GM12878 (cell line): ENCODE results near the gene IGF2BP1. TPM values are rescaled to one million over a fixed set of nuclear protein-coding genes. Genes with fewer than 3 reads are reported as not detected.

Source experiments
- ATAC-seq: fragments of 200-7000 bp; cut with Tn5 transposase; 3 replicates; pipeline ENCODE4 v1.9.1; 2020; ENCODE audit warnings: mild to moderate bottlenecking, moderate library complexity
- BruUV-seq: library from RNA; stranded (reverse); fragments of 400-500 nt; replicated peaks from 2 replicates; lab custom pipeline; 2021; lab: Mats Ljungman, UMichigan
- CTCF ChIA-PET: fragments of 300-600 bp; sonication (Branson Sonifier 250); formaldehyde crosslinking; extraction: SDS; loops from one replicate; lab custom pipeline; 2021; ENCODE audit warnings: inconsistent platforms; lab: Yijun Ruan, JAX
- POLR2A ChIA-PET: fragments of 350-600 bp; formaldehyde crosslinking; extraction: SDS; loops from one replicate; lab custom pipeline; 2021; ENCODE audit warnings: inconsistent platforms; lab: Charles Lee
- RAD21 ChIA-PET: fragments of 300-600 bp; sonication (Branson Sonifier 250); formaldehyde crosslinking; loops from one replicate; lab custom pipeline; 2023; ENCODE audit warnings: antibody characterized with exemption; ENCODE audit not compliant: unreplicated experiment; lab: Charles Lee
- SMC1A ChIA-PET: fragments of 300-600 bp; sonication (Branson Sonifier 250); formaldehyde crosslinking; loops from one replicate; lab custom pipeline; 2023; ENCODE audit not compliant: unreplicated experiment, uncharacterized antibody; lab: Charles Lee
- DNase-seq: peaks from one replicate; pipeline ENCODE4 v3.0.0-alpha.2; 2011; ENCODE audit warnings: low read depth, low spot score
- FAIRE-seq: peaks from 3 replicates; lab custom pipeline; 2011; peaks lifted over from hg19 to GRCh38; lab: Jason Lieb, UNC
- H2AFZ ChIP-seq: 2 replicates; pipeline ENCODE4 v1.6.0; 2011; ENCODE audit warnings: low read depth, low read length, control low read depth; ENCODE audit not compliant: control insufficient read depth
- H3K27ac ChIP-seq: 2 replicates; pipeline ENCODE4 v1.5.1; 2011; ENCODE audit warnings: control low read depth; ENCODE audit not compliant: control insufficient read depth, insufficient read depth
- H3K27me3 ChIP-seq, 2 experiments: replicated peaks in 1 of 2; 2 replicates each; pipeline versions ENCODE4 v1.6.0 to v1.6.1; 2011; ENCODE audit warnings: low read length in 1 of 2; ENCODE audit not compliant: control insufficient read depth in 2 of 2, insufficient read depth in 2 of 2
- H3K36me3 ChIP-seq, 2 experiments: 2 replicates each; pipeline ENCODE4 v1.5.1; 2011; ENCODE audit warnings: low read length in 1 of 2; ENCODE audit not compliant: control insufficient read depth in 2 of 2, insufficient read depth in 2 of 2
- H3K4me1 ChIP-seq: 2 replicates; pipeline ENCODE4 v1.6.1; 2011; ENCODE audit warnings: mild to moderate bottlenecking, low read length, moderate library complexity, mixed read lengths; ENCODE audit not compliant: control insufficient read depth, insufficient read depth
- H3K4me2 ChIP-seq: 2 replicates; pipeline ENCODE4 v1.6.0; 2011; ENCODE audit warnings: control low read depth; ENCODE audit not compliant: control insufficient read depth, insufficient read depth
- H3K4me3 ChIP-seq: fragments of 200-600 bp; sonication (generic); 2 replicates; pipeline ENCODE4 v1.5.1; 2016
- H3K79me2 ChIP-seq: 2 replicates; pipeline ENCODE4 v1.6.0; 2011; ENCODE audit warnings: low read length; ENCODE audit not compliant: control insufficient read depth, insufficient read depth
- H3K9ac ChIP-seq: 2 replicates; pipeline ENCODE4 v1.8.0; 2011; ENCODE audit warnings: low read length, control low read depth, mixed read lengths; ENCODE audit not compliant: control insufficient read depth, insufficient read depth
- H3K9me3 ChIP-seq: replicated peaks from 3 replicates; pipeline ENCODE4 v1.5.1; 2011; ENCODE audit warnings: mild to moderate bottlenecking, low read length; ENCODE audit not compliant: control insufficient read depth, insufficient read depth
- H4K20me1 ChIP-seq: 2 replicates; pipeline ENCODE4 v1.6.0; 2011; ENCODE audit not compliant: control insufficient read depth, insufficient read depth
- MEF2A ChIP-seq: IDR thresholded peaks from 2 replicates; pipeline ENCODE4 v1.6.1; 2011; ENCODE audit warnings: low read depth, mild to moderate bottlenecking, low read length, moderate library complexity; ENCODE audit not compliant: insufficient read depth
- MYB ChIP-seq: fragments of 150-350 bp; IDR thresholded peaks from 2 replicates; pipeline ENCODE4 v1.6.1; 2014; ENCODE audit warnings: mild to moderate bottlenecking, low read depth, low read length, borderline replicate concordance
- MYC ChIP-seq: IDR thresholded peaks from 2 replicates; pipeline ENCODE4 v1.6.1; 2011; ENCODE audit warnings: mild to moderate bottlenecking, low read length, moderate library complexity, inconsistent platforms; ENCODE audit not compliant: insufficient read depth, insufficient replicate concordance, insufficient read length, severe bottlenecking
- SUPT20H ChIP-seq: IDR thresholded peaks from 2 replicates; pipeline ENCODE4 v1.6.1; 2011; ENCODE audit warnings: low read depth, mild to moderate bottlenecking, low read length, moderate library complexity, borderline replicate concordance; ENCODE audit not compliant: control insufficient read depth
- ZNF217 ChIP-seq: fragments of 450-650 bp; IDR thresholded peaks from 2 replicates; pipeline ENCODE4 v1.6.1; 2017; ENCODE audit warnings: antibody characterized with exemption, mild to moderate bottlenecking
- ZNF384 ChIP-seq: IDR thresholded peaks from 2 replicates; pipeline ENCODE4 v1.6.1; 2012; ENCODE audit warnings: low read depth, mild to moderate bottlenecking, low read length, improper control_type of control experiment, borderline replicate concordance
- WGBS: methylation state at CpG from one replicate; pipeline ENCODE4 v1.1.6; 2016; ENCODE audit warnings: low lambda C conversion rate; ENCODE audit not compliant: insufficient replicate concordance, insufficient coverage; ENCODE audit errors: missing lambda C conversion rate; 5-methylcytosine and 5-hydroxymethylcytosine counted together
- in situ Hi-C: fragments of 300-500 bp; cut with MboI; formaldehyde crosslinking; loops from 9 replicates; pipeline ENCODE4 v1.14.3; 2018; ENCODE audit warnings: mixed read lengths
- intact Hi-C: fragments of 100-400 bp; cut with micrococcal nuclease; formaldehyde crosslinking; loops from one replicate; pipeline ENCODE4 v1.14.2; 2022; ENCODE audit not compliant: unreplicated experiment
- polyA plus RNA-seq, 11 experiments: library from polyadenylated mRNA; depleted of rRNA in 4 of 11; unstranded in 6 of 11; stranded (reverse) in 5 of 11; fragments of >200 nt; fragmentation: Nextera tagmentation in 4 of 11; fragmentation: Illumina TruSeq in 1 of 11; extraction: Ambion mirVana in 4 of 11; extraction: Trizol in 1 of 11; gene quantifications; 1 replicate in 1 of 11; 2 replicates in 10 of 11; pipeline versions ENCODE4 v1.2.1 to v1.2.3, GENCODE V29; 2011 to 2016; ENCODE audit warnings: inconsistent platforms in 2 of 11, missing spikeins in 2 of 11, low read depth in 1 of 11
- total RNA-seq, 4 experiments: library from RNA; depleted of rRNA in 3 of 4; stranded (reverse); fragments of >200 nt in 3 of 4; fragmentation: Illumina TruSeq in 1 of 4; extraction: Trizol in 1 of 4; gene quantifications; 2 replicates each; pipeline versions ENCODE4 v1.2.1 to v1.2.3, GENCODE V29; 2013 to 2021
- TF ChIP-seq, protein P1 (sequence below): fragments of 450-650 bp; IDR thresholded peaks from 2 replicates; pipeline ENCODE4 v1.6.1; 2017; ENCODE audit warnings: mild to moderate bottlenecking, low read depth, inconsistent platforms; ENCODE audit not compliant: poor library complexity, severe bottlenecking
- TF ChIP-seq, protein P2 (sequence below): fragments of 450-650 bp; IDR thresholded peaks from 2 replicates; pipeline ENCODE4 v1.6.1; 2018; ENCODE audit warnings: mild to moderate bottlenecking, low read depth, moderate library complexity; ENCODE audit not compliant: partially characterized antibody
- TF ChIP-seq, protein P3 (sequence below): IDR thresholded peaks from 2 replicates; pipeline ENCODE4 v1.6.1; 2012; ENCODE audit warnings: mild to moderate bottlenecking, low read depth, low read length

The IGF2BP1 gene
- total and polyA plus RNA-seq, 10 of the 15 experiments (the other 5 are each of a cell fraction or from before 2014, with no cell fraction given) = 0.04 to 2.4 (median 0.13) TPM; not detected in 1

DNA sequence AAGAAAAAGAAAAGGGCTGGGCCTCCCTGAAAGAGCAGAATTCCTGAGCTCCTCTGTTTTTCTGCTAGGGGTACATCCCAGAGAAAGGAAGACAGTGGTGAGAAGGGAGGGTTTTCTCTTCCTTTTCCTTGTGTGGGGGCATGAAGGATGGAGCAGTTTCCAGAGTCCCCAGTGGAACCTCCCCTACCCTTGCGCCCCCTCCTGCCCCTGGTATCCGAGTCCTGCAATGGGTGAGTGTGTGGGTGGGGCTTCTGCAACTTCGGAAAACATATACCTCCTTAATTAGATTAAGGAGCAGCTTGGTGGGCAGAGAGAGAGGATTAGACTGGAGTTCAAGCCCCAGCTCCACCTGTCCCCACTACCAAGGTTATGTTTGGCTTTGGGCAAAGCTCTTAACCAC lies 23.4 kb upstream of the IGF2BP1 start:
- Histone ChIP-seq H3K27ac (no peak overlapping the region), H4K20me1 (no peaks in the 10 kb centered on the region), H3K27me3 (peaks cover 0 to 2% of the 10 kb centered on the region in 2 experiments; a peak in 3 of 4 replicates), H3K4me2 (no peak overlapping the region), H3K9me3 (no peaks in the 10 kb centered on the region; the same call in 2 of the 3 replicates), H3K4me1 (no peaks in the 10 kb centered on the region), H3K4me3 (no peak overlapping the region), H3K9ac (no peak overlapping the region), H3K79me2 (no peaks in the 10 kb centered on the region), H3K36me3 (no peaks in the 10 kb centered on the region), H2AFZ (no peak overlapping the region)
- ChIA-PET CTCF (interaction anchor here (0.7 to 0.9 kb wide), 2 partner anchors 59 to 62 kb away, joined by 3 read pairs; no protein-coding TSS in a partner anchor), RAD21 (no interaction called here), POLR2A (interaction anchor here (0.5 kb wide), 1 partner anchor 1048 kb away, joined by 4 read pairs; no protein-coding TSS in a partner anchor), SMC1A (no interaction called here)
- no peak for ATAC-seq
- FAIRE-seq = no peak
- no peak for DNase-seq
- WGBS = 47% methylated on average over 3 of the region's 3 CpGs
- TF ChIP-seq ZNF217 = no peak
- TF ChIP-seq MEF2A = no peak
- TF ChIP-seq MYB = no peak
- no peak for TF ChIP-seq MYC
- no peak for TF ChIP-seq SUPT20H
- TF ChIP-seq, protein P1, sequence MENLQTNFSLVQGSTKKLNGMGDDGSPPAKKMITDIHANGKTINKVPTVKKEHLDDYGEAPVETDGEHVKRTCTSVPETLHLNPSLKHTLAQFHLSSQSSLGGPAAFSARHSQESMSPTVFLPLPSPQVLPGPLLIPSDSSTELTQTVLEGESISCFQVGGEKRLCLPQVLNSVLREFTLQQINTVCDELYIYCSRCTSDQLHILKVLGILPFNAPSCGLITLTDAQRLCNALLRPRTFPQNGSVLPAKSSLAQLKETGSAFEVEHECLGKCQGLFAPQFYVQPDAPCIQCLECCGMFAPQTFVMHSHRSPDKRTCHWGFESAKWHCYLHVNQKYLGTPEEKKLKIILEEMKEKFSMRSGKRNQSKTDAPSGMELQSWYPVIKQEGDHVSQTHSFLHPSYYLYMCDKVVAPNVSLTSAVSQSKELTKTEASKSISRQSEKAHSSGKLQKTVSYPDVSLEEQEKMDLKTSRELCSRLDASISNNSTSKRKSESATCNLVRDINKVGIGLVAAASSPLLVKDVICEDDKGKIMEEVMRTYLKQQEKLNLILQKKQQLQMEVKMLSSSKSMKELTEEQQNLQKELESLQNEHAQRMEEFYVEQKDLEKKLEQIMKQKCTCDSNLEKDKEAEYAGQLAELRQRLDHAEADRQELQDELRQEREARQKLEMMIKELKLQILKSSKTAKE = no peak
- TF ChIP-seq, protein P2, sequence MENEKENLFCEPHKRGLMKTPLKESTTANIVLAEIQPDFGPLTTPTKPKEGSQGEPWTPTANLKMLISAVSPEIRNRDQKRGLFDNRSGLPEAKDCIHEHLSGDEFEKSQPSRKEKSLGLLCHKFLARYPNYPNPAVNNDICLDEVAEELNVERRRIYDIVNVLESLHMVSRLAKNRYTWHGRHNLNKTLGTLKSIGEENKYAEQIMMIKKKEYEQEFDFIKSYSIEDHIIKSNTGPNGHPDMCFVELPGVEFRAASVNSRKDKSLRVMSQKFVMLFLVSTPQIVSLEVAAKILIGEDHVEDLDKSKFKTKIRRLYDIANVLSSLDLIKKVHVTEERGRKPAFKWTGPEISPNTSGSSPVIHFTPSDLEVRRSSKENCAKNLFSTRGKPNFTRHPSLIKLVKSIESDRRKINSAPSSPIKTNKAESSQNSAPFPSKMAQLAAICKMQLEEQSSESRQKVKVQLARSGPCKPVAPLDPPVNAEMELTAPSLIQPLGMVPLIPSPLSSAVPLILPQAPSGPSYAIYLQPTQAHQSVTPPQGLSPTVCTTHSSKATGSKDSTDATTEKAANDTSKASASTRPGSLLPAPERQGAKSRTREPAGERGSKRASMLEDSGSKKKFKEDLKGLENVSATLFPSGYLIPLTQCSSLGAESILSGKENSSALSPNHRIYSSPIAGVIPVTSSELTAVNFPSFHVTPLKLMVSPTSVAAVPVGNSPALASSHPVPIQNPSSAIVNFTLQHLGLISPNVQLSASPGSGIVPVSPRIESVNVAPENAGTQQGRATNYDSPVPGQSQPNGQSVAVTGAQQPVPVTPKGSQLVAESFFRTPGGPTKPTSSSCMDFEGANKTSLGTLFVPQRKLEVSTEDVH = no peak
- no peak for TF ChIP-seq ZNF384
- TF ChIP-seq, protein P3, sequence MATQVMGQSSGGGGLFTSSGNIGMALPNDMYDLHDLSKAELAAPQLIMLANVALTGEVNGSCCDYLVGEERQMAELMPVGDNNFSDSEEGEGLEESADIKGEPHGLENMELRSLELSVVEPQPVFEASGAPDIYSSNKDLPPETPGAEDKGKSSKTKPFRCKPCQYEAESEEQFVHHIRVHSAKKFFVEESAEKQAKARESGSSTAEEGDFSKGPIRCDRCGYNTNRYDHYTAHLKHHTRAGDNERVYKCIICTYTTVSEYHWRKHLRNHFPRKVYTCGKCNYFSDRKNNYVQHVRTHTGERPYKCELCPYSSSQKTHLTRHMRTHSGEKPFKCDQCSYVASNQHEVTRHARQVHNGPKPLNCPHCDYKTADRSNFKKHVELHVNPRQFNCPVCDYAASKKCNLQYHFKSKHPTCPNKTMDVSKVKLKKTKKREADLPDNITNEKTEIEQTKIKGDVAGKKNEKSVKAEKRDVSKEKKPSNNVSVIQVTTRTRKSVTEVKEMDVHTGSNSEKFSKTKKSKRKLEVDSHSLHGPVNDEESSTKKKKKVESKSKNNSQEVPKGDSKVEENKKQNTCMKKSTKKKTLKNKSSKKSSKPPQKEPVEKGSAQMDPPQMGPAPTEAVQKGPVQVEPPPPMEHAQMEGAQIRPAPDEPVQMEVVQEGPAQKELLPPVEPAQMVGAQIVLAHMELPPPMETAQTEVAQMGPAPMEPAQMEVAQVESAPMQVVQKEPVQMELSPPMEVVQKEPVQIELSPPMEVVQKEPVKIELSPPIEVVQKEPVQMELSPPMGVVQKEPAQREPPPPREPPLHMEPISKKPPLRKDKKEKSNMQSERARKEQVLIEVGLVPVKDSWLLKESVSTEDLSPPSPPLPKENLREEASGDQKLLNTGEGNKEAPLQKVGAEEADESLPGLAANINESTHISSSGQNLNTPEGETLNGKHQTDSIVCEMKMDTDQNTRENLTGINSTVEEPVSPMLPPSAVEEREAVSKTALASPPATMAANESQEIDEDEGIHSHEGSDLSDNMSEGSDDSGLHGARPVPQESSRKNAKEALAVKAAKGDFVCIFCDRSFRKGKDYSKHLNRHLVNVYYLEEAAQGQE = no peak
- in situ Hi-C loops = no loop called here
- intact Hi-C loops = no loop called here
- no TSS peak for BruUV-seq
